Rectal smooth muscle tissue (tissue), 1 donor: Measurements from ENCODE around the gene CACNA1S.

ENCODE experiments used
- H3K27ac ChIP-seq: one replicate; pipeline ENCODE4 v1.7.0; 2013; ENCODE audit warnings: low read depth, low read length, inconsistent platforms
- H3K27me3 ChIP-seq: one replicate; pipeline ENCODE4 v1.7.0; 2013; ENCODE audit warnings: low read length; ENCODE audit not compliant: control insufficient read depth, insufficient read depth
- H3K36me3 ChIP-seq: one replicate; pipeline ENCODE4 v1.7.0; 2013; ENCODE audit warnings: low read length; ENCODE audit not compliant: control insufficient read depth, insufficient read depth
- H3K4me1 ChIP-seq: one replicate; pipeline ENCODE4 v1.7.0; 2013; ENCODE audit warnings: low read length; ENCODE audit not compliant: control insufficient read depth, insufficient read depth
- H3K4me3 ChIP-seq: one replicate; pipeline ENCODE4 v1.7.0; 2013; ENCODE audit warnings: low read length
- H3K9ac ChIP-seq: one replicate; pipeline ENCODE4 v1.7.0; 2013; ENCODE audit warnings: low read length

The CACNA1S gene

DNA sequence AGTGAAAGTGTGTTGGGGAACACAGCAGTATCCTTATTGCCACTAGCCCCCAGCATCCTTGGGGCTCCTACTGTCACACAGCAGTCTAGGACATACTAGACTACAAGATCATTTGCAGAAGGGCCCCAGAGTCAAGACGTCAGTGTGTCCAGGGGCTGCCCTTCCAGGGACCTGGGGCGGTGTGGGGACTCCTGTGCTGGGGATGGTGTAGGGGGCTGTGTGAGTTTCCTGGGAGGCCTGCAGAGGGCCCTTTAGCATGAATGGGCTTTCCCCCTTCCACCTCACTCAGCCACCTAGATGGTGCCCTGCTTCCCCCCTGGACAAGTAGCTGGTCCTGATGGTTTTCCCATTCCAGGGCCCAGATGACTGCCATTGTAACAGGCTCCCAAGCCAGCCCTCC, 71.2 kb downstream of the CACNA1S start:
- Histone ChIP-seq H3K4me3 (no peak overlapping the region), H3K9ac (no peak overlapping the region), H3K27ac (no peak overlapping the region), H3K36me3 (no peaks in the 10 kb centered on the region), H3K4me1 (peaks cover 2% of the 10 kb centered on the region), H3K27me3 (no peaks in the 10 kb centered on the region)

DNA sequence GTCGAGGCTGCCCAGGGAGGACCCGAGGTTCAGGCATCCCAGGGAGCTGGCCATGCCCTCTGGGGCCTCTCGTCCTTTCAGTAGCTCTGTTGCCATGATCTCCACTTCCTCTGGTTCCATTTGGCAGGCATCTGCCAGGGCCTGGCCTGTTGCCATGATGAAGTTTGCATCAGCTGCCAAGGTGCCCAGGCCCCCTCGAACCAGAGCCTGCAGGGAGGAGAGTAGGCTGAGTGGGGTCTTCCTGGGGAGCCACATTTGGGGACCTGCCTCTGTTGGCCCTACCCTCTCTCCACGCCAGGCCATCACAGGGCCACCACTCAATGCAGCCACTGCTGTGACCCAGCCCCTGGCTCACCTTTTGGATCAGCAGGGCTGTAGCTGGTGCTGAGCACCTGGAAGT, 72.3 kb downstream of the CACNA1S start:
- Histone ChIP-seq H3K36me3 (no peaks in the 10 kb centered on the region), H3K27ac (no peak overlapping the region), H3K4me3 (no peak overlapping the region), H3K27me3 (no peaks in the 10 kb centered on the region), H3K4me1 (peaks cover 2% of the 10 kb centered on the region), H3K9ac (no peak overlapping the region)

DNA sequence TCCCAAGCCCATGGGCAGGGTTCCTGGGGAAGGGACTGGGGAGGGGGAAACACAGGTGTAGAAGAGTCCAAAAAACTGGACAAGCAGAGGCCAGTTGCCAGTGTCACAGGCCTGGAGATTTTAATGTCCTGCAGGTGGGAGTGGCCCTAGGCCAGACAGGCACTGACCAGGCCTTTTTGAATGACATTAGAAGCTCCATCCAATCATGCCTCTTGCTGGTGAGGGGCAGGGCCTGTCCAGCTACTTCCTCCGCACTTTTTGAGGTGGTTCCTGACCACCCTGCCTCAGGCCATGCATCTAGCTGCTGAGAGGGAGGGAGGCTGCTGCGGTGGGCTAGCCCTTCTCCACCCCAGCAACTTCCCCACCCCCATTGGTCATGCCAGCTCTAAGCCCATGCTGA, 72.8 kb downstream of the CACNA1S start:
- peaks cover 2% of the 10 kb centered on the region for H3K4me1 ChIP-seq

DNA sequence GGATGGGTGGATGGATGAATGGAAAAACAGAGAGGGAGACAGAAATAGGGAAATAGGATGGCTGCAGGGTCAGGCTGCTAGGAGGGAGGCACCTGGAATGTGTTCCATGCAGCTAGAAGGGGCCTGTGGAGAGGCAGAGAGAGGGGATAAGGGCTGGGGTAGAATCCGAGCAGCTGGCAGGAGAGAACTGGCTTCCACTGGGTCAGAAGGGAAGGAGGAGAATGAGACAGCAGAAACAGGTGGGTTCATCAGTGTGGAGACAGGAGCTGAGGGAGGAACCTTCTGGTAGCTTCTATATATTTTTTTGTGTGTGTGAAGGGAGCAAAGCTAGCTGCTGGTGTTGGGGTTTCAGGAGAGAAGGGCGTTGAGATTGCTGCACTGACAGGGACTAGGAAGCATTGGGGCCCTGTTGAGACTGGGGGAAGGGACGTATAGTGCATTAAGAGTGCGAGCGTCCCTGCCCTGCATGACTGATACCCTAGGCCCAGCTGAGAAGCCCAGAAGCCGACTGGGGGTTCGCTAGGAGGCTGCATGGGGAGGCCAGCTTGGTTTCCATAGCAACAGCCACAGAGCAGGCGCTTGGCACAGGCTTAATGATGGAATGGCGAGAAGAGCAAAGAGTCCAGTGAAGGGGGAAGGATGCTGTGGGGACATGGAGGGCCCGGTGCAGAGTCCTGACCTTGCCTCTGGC, 73.9 kb downstream of the CACNA1S start:
- Histone ChIP-seq H3K4me3 (no peak overlapping the region), H3K27me3 (no peaks in the 10 kb centered on the region), H3K27ac (no peak overlapping the region), H3K36me3 (no peaks in the 10 kb centered on the region), H3K4me1 (peaks cover 2% of the 10 kb centered on the region), H3K9ac (no peak overlapping the region)

More for the DNA sequence above, 72.8 kb downstream of the CACNA1S start:
- Histone ChIP-seq H3K27ac (no peak overlapping the region), H3K27me3 (no peaks in the 10 kb centered on the region), H3K9ac (no peak overlapping the region), H3K4me3 (no peak overlapping the region), H3K36me3 (no peaks in the 10 kb centered on the region)

DNA sequence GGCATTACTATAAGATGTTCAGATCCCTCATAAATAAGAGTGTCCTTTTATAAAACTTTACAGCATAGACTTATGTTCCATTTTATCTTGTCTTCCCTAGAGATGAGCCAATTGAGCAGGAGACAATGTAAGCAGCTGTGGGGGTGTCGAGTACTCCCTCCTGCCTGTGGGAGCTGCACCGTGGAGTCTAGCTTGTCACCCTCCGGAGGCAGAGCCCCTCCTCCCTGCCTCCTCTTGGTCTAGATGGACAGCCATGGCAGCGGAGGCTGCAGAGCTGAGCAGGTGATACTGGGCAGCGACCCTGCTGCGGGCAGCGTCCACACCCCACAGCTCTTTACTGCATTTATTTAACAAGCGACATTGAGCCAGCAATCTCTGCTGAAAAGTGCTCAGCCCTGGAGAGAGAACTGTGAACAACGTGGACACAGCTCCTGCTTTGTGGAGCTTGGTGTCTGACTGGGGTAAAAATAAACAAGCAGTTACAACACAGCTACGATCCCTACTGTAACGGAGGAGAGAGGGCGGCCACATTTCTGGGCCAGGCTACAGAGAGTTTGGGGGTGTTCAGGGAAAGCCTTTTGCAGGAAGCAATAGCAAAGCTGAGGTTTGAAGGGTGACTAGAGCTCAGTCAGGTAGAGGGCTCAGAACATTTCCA, 75.9 kb downstream of the CACNA1S start:
- Histone ChIP-seq H3K9ac (no peak overlapping the region), H3K27me3 (no peaks in the 10 kb centered on the region), H3K27ac (no peak overlapping the region), H3K4me1 (no peaks in the 10 kb centered on the region), H3K36me3 (no peaks in the 10 kb centered on the region), H3K4me3 (no peak overlapping the region)

DNA sequence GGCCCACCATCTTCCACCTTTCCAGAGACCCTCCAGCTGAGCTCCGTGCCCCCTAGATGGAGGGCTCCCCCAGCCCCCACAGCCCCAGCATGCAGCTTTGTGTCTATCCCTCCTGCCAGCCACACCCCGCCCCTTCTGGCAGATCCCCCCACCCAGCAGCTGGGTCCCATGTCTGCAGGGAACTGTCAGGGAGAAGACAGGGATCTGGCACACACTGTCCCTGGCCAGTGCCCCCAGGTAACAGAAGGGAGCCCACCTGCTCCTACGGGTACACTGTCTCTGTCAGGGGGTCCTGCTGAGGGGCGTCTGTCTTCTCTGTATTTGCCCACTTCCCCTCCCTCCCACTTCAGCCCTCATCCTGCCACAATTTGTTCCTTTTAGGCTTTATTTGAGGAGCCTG, 77.6 kb downstream of the CACNA1S start:
- H3K27me3 ChIP-seq = no peaks in the 10 kb centered on the region

DNA sequence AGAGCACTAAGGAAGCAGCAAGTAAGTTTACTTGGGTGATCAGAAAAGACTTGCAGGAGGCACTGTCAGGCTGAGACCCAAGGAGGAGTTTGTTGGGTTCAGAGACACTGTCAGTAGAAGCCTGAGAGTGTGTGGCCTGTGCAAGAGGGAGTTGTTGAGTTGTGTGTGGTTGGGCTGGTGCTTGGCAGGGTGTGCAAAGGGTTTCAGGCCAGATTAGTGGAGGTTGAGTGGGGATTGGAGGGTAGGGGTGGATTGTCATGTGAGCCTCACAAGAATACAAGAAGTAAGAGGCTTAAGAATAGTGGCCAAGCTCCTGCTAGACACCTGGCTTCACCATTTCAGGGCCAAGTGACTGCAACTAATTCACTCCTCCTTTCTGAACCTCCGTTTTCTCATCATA, 79.8 kb downstream of the CACNA1S start:
- no peaks in the 10 kb centered on the region for H3K27me3 ChIP-seq

More for the DNA sequence above, 77.6 kb downstream of the CACNA1S start:
- H3K4me3 ChIP-seq = no peak overlapping the region
- H3K27ac ChIP-seq = no peak overlapping the region
- no peaks in the 10 kb centered on the region for H3K36me3 ChIP-seq
- no peaks in the 10 kb centered on the region for H3K4me1 ChIP-seq
- H3K9ac ChIP-seq = no peak overlapping the region

DNA sequence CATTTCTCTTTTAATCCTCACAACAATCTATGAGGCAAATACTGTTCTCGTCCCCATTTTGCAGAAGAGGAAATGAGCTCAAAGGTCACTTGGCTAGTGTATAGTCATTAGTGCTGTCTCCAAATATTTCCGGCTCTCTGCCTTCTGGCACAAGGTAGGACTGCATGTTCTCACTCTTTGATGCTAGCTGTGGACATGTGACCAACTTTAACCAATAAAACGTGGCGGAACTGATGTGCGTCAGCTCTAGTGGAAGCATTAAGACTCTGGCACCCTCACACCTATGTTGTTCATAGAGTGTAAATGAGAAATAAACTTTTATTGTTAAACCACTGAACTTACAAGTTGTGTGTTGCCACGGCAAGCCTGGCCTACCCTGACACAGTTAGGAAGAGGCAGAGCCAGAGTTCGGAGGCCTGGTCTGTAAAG, 83.8 kb downstream of the CACNA1S start:
- no peak overlapping the region for H3K27ac ChIP-seq
- no peaks in the 10 kb centered on the region for H3K27me3 ChIP-seq
- no peaks in the 10 kb centered on the region for H3K4me1 ChIP-seq
- H3K9ac ChIP-seq = no peak overlapping the region
- no peak overlapping the region for H3K4me3 ChIP-seq
- no peaks in the 10 kb centered on the region for H3K36me3 ChIP-seq

More for the DNA sequence above, 79.8 kb downstream of the CACNA1S start:
- H3K9ac ChIP-seq = no peak overlapping the region
- H3K4me1 ChIP-seq = no peaks in the 10 kb centered on the region
- H3K27ac ChIP-seq = no peak overlapping the region
- H3K4me3 ChIP-seq = no peak overlapping the region
- H3K36me3 ChIP-seq = no peaks in the 10 kb centered on the region

DNA sequence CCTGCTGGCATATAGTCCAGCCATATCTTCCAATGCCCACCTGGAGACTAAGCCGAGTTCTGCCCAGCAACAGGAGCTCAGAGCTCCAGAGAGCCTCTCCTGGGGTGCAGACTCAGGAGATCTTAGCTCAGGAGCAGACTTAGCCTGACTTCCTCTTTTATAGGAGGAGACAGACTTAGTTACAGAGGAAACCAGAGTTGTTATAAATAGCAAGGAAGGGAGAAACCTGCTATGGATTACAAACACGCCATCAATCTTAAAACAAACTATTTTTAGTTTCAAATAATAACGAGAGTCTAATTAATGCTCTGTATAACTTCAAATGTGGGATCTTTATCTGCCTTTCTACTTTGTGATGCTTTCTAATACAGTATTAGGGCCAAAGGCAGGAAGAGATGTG, 85.4 kb downstream of the CACNA1S start:
- H3K9ac ChIP-seq = no peak overlapping the region
- no peak overlapping the region for H3K4me3 ChIP-seq
- no peak overlapping the region for H3K27ac ChIP-seq
- H3K27me3 ChIP-seq = peaks cover 4% of the 10 kb centered on the region
- H3K36me3 ChIP-seq = no peaks in the 10 kb centered on the region
- no peaks in the 10 kb centered on the region for H3K4me1 ChIP-seq

DNA sequence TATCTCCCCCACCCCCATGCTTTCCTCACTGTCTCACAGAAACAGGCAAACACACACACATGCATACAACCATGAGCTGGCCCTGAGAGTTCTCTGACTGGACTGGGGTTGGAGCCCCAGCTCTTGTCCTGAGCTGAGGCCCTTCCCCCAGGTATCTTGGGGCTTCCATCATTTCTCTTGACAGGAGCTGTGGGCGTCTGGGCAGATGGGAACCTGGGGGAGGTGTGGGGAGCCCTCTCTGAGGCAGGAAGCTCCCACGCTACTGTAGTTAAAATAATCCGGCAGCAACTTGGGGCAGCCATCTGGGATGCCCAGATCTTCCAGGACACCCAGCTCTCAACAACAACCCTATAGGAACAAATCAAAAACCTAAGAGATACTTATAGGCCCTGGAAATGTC, 86.0 kb downstream of the CACNA1S start:
- Histone ChIP-seq H3K36me3 (no peaks in the 10 kb centered on the region), H3K9ac (no peak overlapping the region), H3K27ac (no peak overlapping the region), H3K27me3 (peaks cover 4% of the 10 kb centered on the region), H3K4me1 (no peaks in the 10 kb centered on the region), H3K4me3 (no peak overlapping the region)

DNA sequence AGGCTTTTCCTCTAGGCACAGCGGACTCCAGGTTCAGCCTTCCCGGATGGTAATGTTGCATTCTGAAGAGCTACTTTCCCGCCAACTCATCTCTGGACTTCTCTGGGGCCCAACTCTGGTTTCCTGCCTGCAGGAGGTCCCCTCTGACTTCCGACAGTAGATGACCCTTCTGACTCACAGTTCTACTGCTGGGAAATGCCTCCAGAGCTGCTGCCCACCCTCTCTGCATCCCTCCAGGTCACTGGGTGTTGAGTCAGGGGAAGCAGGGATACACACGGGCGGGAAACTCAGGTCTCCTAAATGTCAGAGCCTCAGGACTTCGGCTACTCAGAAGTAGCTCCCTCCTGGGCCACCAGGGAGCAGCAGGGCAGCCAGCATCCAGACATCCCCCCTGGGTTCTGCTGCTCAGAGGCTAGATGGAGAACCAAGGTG, 86.6 kb downstream of the CACNA1S start:
- no peak overlapping the region for H3K27ac ChIP-seq
- H3K4me1 ChIP-seq = no peaks in the 10 kb centered on the region
- H3K9ac ChIP-seq = no peak overlapping the region

DNA sequence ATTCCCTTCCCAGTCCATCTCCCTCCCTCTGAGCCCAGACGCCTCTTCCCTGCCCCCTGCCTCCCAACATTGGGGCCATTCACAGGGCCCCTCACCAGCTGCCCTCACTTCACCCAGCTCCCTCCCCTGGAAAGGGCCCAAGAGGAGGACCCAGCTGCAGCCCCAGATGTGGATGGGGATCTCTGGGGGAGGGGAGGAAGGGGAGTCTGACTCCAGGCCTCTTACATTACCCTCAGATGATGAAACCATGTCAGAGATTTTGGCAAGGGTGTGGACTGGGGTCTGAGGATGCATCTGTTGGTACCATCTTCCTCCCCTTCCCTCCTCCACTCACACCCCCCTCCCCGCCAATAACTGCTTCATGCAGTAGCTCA, 87.6 kb downstream of the CACNA1S start:
- Histone ChIP-seq H3K27ac (no peak overlapping the region), H3K4me1 (no peaks in the 10 kb centered on the region), H3K4me3 (no peak overlapping the region), H3K9ac (no peak overlapping the region), H3K36me3 (no peaks in the 10 kb centered on the region), H3K27me3 (peaks cover 4% of the 10 kb centered on the region)

More for the DNA sequence above, 86.6 kb downstream of the CACNA1S start:
- Histone ChIP-seq H3K36me3 (no peaks in the 10 kb centered on the region), H3K4me3 (no peak overlapping the region), H3K27me3 (peaks cover 4% of the 10 kb centered on the region)
